CD4-positive, alpha-beta T cell (primary cell): ENCODE data around the gene MMP13. TPM values are rescaled to one million over a fixed set of nuclear protein-coding genes. Genes with fewer than 3 reads are reported as not detected.

Source experiments
- ATAC-seq: fragments of 200-7000 bp; cut with Tn5 transposase; one replicate; pipeline ENCODE4 v1.10.0; 2022; ENCODE audit warnings: mild to moderate bottlenecking; ENCODE audit not compliant: poor library complexity
- CTCF ChIA-PET: fragments of 350-600 bp; sonication (Branson Sonifier 250); formaldehyde crosslinking; loops from one replicate; lab custom pipeline; 2021; ENCODE audit warnings: antibody characterized with exemption, inconsistent platforms; lab: Charles Lee
- POLR2A ChIA-PET: fragments of 350-600 bp; sonication (Branson Sonifier 250); formaldehyde crosslinking; loops from one replicate; lab custom pipeline; 2021; ENCODE audit warnings: antibody characterized with exemption, inconsistent platforms; lab: Charles Lee
- DNase-seq, 14 experiments: peaks; one replicate each; pipeline ENCODE4 v3.0.0-alpha.2; 2013 to 2020; ENCODE audit warnings: mixed read lengths in 2 of 14
- H3K27ac ChIP-seq, 2 donors: one replicate each; pipeline versions ENCODE4 v1.5.1 to v1.7.0; 2013; ENCODE audit warnings: low read length in 2 of 2, low read depth in 1 of 2, mild to moderate bottlenecking in 1 of 2
- H3K27me3 ChIP-seq, 2 experiments: 1 replicate in 1 of 2; 2 replicates in 1 of 2; pipeline versions ENCODE4 v1.6.1 to v1.7.0; 2013; ENCODE audit warnings: low read length in 2 of 2, control low read depth in 1 of 2, mild to moderate bottlenecking in 1 of 2, moderate library complexity in 1 of 2; ENCODE audit not compliant: insufficient read depth in 2 of 2, control insufficient read depth in 1 of 2
- H3K36me3 ChIP-seq: one replicate; pipeline ENCODE4 v1.6.1; 2013; ENCODE audit warnings: low read length, control low read depth; ENCODE audit not compliant: insufficient read depth
- H3K4me1 ChIP-seq: one replicate; pipeline ENCODE4 v1.6.1; 2013; ENCODE audit warnings: low read length, control low read depth; ENCODE audit not compliant: insufficient read depth
- H3K4me3 ChIP-seq: one replicate; pipeline ENCODE4 v1.5.1; 2013; ENCODE audit warnings: mild to moderate bottlenecking, low read length, moderate library complexity
- H3K9me3 ChIP-seq, 2 experiments: 1 replicate in 1 of 2; 2 replicates in 1 of 2; pipeline versions ENCODE4 v1.6.1 to v1.7.0; 2013; ENCODE audit warnings: low read length in 2 of 2, mild to moderate bottlenecking in 2 of 2, control low read depth in 1 of 2, moderate library complexity in 1 of 2; ENCODE audit not compliant: control insufficient read depth in 1 of 2, insufficient read depth in 1 of 2
- H3K27ac Mint-ChIP-seq: one replicate; pipeline ENCODE4 v1.8.0; 2020; ENCODE audit warnings: mixed read lengths
- H3K27me3 Mint-ChIP-seq: one replicate; pipeline ENCODE4 v1.8.0; 2021; ENCODE audit warnings: mixed read lengths
- H3K36me3 Mint-ChIP-seq: one replicate; pipeline ENCODE4 v1.8.0; 2021; ENCODE audit warnings: low read depth, mixed read lengths
- H3K4me1 Mint-ChIP-seq: one replicate; pipeline ENCODE4 v1.8.0; 2021; ENCODE audit warnings: low read depth, mixed read lengths
- H3K4me3 Mint-ChIP-seq: one replicate; pipeline ENCODE4 v1.8.0; 2020; ENCODE audit warnings: mild to moderate bottlenecking, mixed read lengths
- H3K9me3 Mint-ChIP-seq: one replicate; pipeline ENCODE4 v1.8.0; 2020; ENCODE audit warnings: mixed read lengths
- CTCF ChIP-seq: fragments of 200-600 bp; IDR thresholded peaks from one replicate; pipeline ENCODE4 v1.8.0; 2022; ENCODE audit warnings: antibody characterized with exemption, mild to moderate bottlenecking
- intact Hi-C, 2 experiments: fragments of 100-400 bp; cut with DNase I in 1 of 2; cut with micrococcal nuclease in 1 of 2; formaldehyde crosslinking; loops; one replicate each; pipeline versions ENCODE4 v1.15.1 to v1.9.0; 2023 to 2025; cut with DNase I, micrococcal nuclease
- total RNA-seq, 174 experiments: library from RNA in 2 of 174; stranded (reverse) in 2 of 174; gene quantifications; one replicate each; pipeline ENCODE4 v1.2.3 and lab custom pipeline; 2021 to 2026

The MMP13 gene
- total RNA-seq, 2 experiments from 2014 or later = not detected

- DNase-seq (no peak), ATAC-seq (no peak)
- no peak for TF ChIP-seq CTCF
- Histone ChIP-seq H3K4me3 (no peak overlapping the region), H3K27me3 (no peaks in the 10 kb centered on the region), H3K27ac (no peak overlapping the region), H3K9me3 (no peaks in the 10 kb centered on the region), H3K36me3 (no peaks in the 10 kb centered on the region), H3K4me1 (no peaks in the 10 kb centered on the region)
- Mint-ChIP-seq H3K36me3 (no peaks in the 10 kb centered on the region), H3K4me1 (no peaks in the 10 kb centered on the region), H3K27me3 (peaks cover 13% of the 10 kb centered on the region), H3K4me3 (no peak overlapping the region), H3K27ac (no peak overlapping the region), H3K9me3 (no peaks in the 10 kb centered on the region)
- ChIA-PET CTCF (no interaction called here), POLR2A (no interaction called here)
- intact Hi-C loops = no loop called here
Measured at GRCh38 chr11:102985850-102986249, 30.3 kb upstream of the MMP13 start.

DNA sequence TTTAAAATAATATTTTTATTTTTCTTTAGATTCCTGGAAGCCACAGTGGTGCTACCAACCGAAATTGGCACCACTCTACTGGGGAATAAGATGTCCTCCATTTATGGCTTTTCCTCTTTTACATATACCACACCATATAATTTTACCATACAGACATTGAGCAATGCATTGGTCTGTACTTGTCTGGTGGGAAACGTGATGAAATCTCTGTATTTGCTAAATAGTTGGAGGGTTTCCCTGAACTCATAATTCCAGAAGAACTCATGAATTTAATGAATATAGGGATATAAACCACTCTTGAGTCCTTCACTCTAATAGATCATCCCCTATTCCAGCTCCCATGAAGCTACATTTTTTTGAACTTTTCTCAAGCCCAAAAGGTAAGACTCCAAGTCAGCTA lies 28.0 kb upstream of the MMP13 start:
- H3K36me3 Mint-ChIP-seq = no peaks in the 10 kb centered on the region
- H3K9me3 ChIP-seq = no peaks in the 10 kb centered on the region
- H3K9me3 Mint-ChIP-seq = no peaks in the 10 kb centered on the region
- H3K4me1 ChIP-seq = no peaks in the 10 kb centered on the region
- no peaks in the 10 kb centered on the region for H3K36me3 ChIP-seq
- no peak overlapping the region for H3K27ac ChIP-seq
- ChIA-PET POLR2A (no interaction called here), CTCF (no interaction called here)
- no peak for DNase-seq
- no peak for TF ChIP-seq CTCF
- ATAC-seq = no peak
- no peak overlapping the region for H3K27ac Mint-ChIP-seq
- H3K27me3 ChIP-seq = no peaks in the 10 kb centered on the region
- H3K27me3 Mint-ChIP-seq = peaks cover 18% of the 10 kb centered on the region
- no peaks in the 10 kb centered on the region for H3K4me1 Mint-ChIP-seq
- H3K4me3 Mint-ChIP-seq = no peak overlapping the region
- H3K4me3 ChIP-seq = no peak overlapping the region
- intact Hi-C loops = no loop called here

DNA sequence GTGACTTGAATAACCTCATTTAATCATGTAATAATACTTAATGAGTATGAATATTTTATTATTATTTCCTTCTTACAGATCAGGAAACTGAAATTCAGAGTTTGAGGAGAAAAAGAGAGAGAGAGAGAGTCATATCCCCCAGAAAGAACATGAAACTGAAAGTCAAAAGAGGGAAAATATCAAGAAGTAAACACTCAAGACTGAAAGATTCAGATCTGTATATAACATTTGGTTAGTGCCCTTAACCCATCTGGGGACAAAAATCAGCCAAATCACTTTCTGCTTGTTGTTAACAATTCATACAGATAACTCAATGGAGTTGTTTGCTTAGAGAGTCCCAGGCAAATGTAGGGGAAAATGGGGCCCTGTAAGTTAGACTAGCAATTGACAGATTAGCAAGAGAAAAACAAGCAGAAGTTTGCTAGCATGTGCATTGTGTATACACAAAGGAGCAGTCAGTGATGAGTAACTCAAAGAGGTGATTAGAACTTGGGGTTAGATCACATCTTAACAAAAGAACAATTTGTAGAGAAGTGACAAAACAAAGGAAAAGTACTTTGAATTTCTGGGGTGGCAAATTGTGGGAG lies 25.9 kb upstream of the MMP13 start:
- CTCF ChIA-PET = no interaction called here
- no peaks in the 10 kb centered on the region for H3K9me3 ChIP-seq
- no peak overlapping the region for H3K4me3 Mint-ChIP-seq

More for the DNA sequence above, 25.9 kb upstream of the MMP13 start:
- Histone ChIP-seq H3K4me1 (no peaks in the 10 kb centered on the region), H3K27ac (no peak overlapping the region), H3K4me3 (no peak overlapping the region), H3K27me3 (no peaks in the 10 kb centered on the region), H3K36me3 (no peaks in the 10 kb centered on the region)
- no peak for TF ChIP-seq CTCF
- H3K4me1 Mint-ChIP-seq = no peaks in the 10 kb centered on the region
- DNase-seq = no peak
- POLR2A ChIA-PET = no interaction called here
- H3K36me3 Mint-ChIP-seq = no peaks in the 10 kb centered on the region
- no peak for ATAC-seq
- no peak overlapping the region for H3K27ac Mint-ChIP-seq
- intact Hi-C loops = no loop called here
- no peaks in the 10 kb centered on the region for H3K9me3 Mint-ChIP-seq
- H3K27me3 Mint-ChIP-seq = peaks cover 18% of the 10 kb centered on the region
